Measurements from ENCODE around the gene COX14.
"Not testable (repeated sequence)": the region's sequence is repeated elsewhere in the genome, so short reads cannot be mapped to it uniquely, and the experiment has no call there.

COX14 gene

GRCh38 chr12:50145439-50145838, 33.4 kb downstream of the COX14 start:
- H3K4me3 Mint-ChIP-seq: no peak overlapping the region
- peaks cover 1% of the 10 kb centered on the region for H3K4me1 Mint-ChIP-seq
- H3K27ac Mint-ChIP-seq: no peak overlapping the region
- no peak for DNase-seq (ENCODE audit: low spot score in 2 of 2)
- H3K9me3 Mint-ChIP-seq: no peaks in the 10 kb centered on the region
- H3K36me3 Mint-ChIP-seq: peaks cover 5% of the 10 kb centered on the region
- no peak for ATAC-seq (ENCODE audit: low read depth)
- H3K27me3 Mint-ChIP-seq: no peaks in the 10 kb centered on the region

GRCh38 chr12:50147281-50147680, 35.2 kb downstream of the COX14 start:
- Mint-ChIP-seq H3K27me3 (no peaks in the 10 kb centered on the region), H3K27ac (no peak overlapping the region), H3K4me1 (peaks cover 9% of the 10 kb centered on the region), H3K9me3 (no peaks in the 10 kb centered on the region), H3K36me3 (peaks cover 2% of the 10 kb centered on the region), H3K4me3 (no peak overlapping the region)
- ATAC-seq (ENCODE audit: low read depth) (no peak), DNase-seq (ENCODE audit: low spot score in 2 of 2) (no peak)

DNA sequence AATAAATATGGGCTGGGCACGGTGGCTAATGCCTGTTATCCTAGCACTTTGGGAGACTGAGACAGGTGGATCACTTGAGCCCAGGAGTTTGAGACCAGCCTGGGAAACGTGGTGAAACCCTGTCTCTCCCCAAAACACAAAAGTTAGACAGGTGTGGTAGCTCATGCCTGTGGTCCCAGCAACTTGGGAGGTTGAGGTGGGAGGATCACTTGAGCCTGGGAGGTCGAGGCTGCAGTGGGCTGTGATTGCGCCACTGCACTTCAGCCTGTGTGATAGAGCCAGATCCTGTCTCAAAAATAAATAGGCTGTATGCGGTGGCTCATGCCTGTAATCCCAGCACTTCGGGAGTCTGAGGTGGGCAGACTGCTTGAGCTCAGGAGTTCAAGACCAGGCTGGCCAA, 36.0 kb downstream of the COX14 start:
- not testable (repeated sequence) for H3K4me3 Mint-ChIP-seq; DNase-seq (ENCODE audit: low spot score in 2 of 2); H3K27ac Mint-ChIP-seq; ATAC-seq (ENCODE audit: low read depth); H3K4me1 Mint-ChIP-seq; H3K36me3 Mint-ChIP-seq; H3K27me3 Mint-ChIP-seq; H3K9me3 Mint-ChIP-seq

DNA sequence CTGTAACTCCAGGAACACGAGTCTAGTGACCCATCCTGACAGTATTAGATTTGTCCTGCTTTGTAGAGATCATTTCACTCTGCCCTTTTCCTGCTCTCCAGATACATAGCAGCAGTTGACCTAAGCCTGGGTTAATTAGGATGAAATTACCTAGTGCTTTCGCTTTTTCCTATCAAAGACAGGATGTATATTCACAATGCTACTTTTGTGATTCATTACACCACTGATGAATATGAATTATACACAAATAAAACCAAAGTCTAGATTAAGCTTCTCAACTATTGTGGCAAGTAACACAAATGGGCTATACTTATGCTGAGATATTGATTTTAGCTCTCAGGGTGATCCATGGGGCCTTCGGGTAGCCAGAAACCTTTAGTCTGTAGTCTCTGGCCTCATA, 37.3 kb downstream of the COX14 start:
- Mint-ChIP-seq H3K36me3 (no peaks in the 10 kb centered on the region), H3K27me3 (no peaks in the 10 kb centered on the region), H3K27ac (peak overlapping the region; percentile 20), H3K4me1 (peaks cover 9% of the 10 kb centered on the region), H3K9me3 (no peaks in the 10 kb centered on the region), H3K4me3 (no peak overlapping the region)
- ATAC-seq (ENCODE audit: low read depth) (no peak), DNase-seq (ENCODE audit: low spot score in 2 of 2) (no peak)

- Mint-ChIP-seq H3K4me3 (no peak overlapping the region), H3K27ac (peak overlapping the region; percentile 64), H3K36me3 (no peaks in the 10 kb centered on the region), H3K9me3 (no peaks in the 10 kb centered on the region), H3K4me1 (peaks cover 9% of the 10 kb centered on the region), H3K27me3 (no peaks in the 10 kb centered on the region)
- DNase-seq (ENCODE audit: low spot score in 2 of 2) (no peak), ATAC-seq (ENCODE audit: low read depth) (no peak)
These were observed 39.1 kb downstream of the COX14 start for GRCh38 chr12:50151047-50151687.

DNA sequence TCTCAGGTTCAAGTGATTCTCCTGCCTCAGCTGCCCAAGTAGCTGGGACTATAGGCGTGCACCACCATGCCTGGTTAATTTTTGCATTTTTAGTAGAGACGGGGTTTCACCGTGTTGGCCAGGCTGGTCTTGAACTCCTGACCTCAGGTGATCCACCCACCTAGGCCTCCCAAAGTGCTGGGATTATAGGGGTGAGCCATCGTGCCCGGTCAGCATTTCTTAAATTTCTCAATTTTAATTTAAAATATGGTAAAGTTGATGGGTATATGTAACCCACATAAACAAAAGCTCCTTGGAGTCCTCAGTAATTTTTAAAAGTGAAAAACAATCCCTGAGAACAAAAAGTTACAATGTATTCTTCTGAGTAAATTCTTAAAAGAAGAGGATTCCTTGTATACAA, 42.9 kb downstream of the COX14 start:
- DNase-seq (ENCODE audit: low spot score in 2 of 2); H3K36me3 Mint-ChIP-seq; H3K4me3 Mint-ChIP-seq; ATAC-seq (ENCODE audit: low read depth); H3K9me3 Mint-ChIP-seq; H3K27me3 Mint-ChIP-seq; H3K27ac Mint-ChIP-seq: not testable (repeated sequence)
- peaks cover 16% of the 10 kb centered on the region for H3K4me1 Mint-ChIP-seq

GRCh38 chr12:50156641-50157040, 44.6 kb downstream of the COX14 start:
- no peak for ATAC-seq (ENCODE audit: low read depth)
- Mint-ChIP-seq H3K27ac (no peak overlapping the region), H3K27me3 (no peaks in the 10 kb centered on the region)

GRCh38 chr12:50157259-50157658, 45.2 kb downstream of the COX14 start:
- Mint-ChIP-seq H3K27ac (no peak overlapping the region), H3K4me3 (no peak overlapping the region), H3K36me3 (peaks cover 4% of the 10 kb centered on the region), H3K9me3 (no peaks in the 10 kb centered on the region), H3K27me3 (no peaks in the 10 kb centered on the region), H3K4me1 (peaks cover 14% of the 10 kb centered on the region)
- ATAC-seq (ENCODE audit: low read depth) (no peak), DNase-seq (ENCODE audit: low spot score in 2 of 2) (no peak)

More at GRCh38 chr12:50156641-50157040, 44.6 kb downstream of the COX14 start:
- H3K36me3 Mint-ChIP-seq: peaks cover 4% of the 10 kb centered on the region
- peaks cover 14% of the 10 kb centered on the region for H3K4me1 Mint-ChIP-seq
- no peak for DNase-seq (ENCODE audit: low spot score in 2 of 2)
- H3K4me3 Mint-ChIP-seq: no peak overlapping the region
- H3K9me3 Mint-ChIP-seq: no peaks in the 10 kb centered on the region

- Mint-ChIP-seq H3K9me3 (no peaks in the 10 kb centered on the region), H3K27ac (peak overlapping the region; percentile 69), H3K4me1 (peaks cover 19% of the 10 kb centered on the region), H3K36me3 (peaks cover 4% of the 10 kb centered on the region), H3K27me3 (no peaks in the 10 kb centered on the region), H3K4me3 (no peak overlapping the region)
- ATAC-seq (ENCODE audit: low read depth) (no peak), DNase-seq (ENCODE audit: low spot score in 2 of 2) (no peak)
These were observed 48.6 kb downstream of the COX14 start for GRCh38 chr12:50160643-50161042.

GRCh38 chr12:50162230-50162629, 50.2 kb downstream of the COX14 start:
- Mint-ChIP-seq H3K27ac (no peak overlapping the region), H3K4me3 (no peak overlapping the region), H3K27me3 (no peaks in the 10 kb centered on the region), H3K4me1 (peaks cover 22% of the 10 kb centered on the region), H3K9me3 (no peaks in the 10 kb centered on the region), H3K36me3 (peaks cover 4% of the 10 kb centered on the region)
- DNase-seq (ENCODE audit: low spot score in 2 of 2): no peak
- no peak for ATAC-seq (ENCODE audit: low read depth)

DNA sequence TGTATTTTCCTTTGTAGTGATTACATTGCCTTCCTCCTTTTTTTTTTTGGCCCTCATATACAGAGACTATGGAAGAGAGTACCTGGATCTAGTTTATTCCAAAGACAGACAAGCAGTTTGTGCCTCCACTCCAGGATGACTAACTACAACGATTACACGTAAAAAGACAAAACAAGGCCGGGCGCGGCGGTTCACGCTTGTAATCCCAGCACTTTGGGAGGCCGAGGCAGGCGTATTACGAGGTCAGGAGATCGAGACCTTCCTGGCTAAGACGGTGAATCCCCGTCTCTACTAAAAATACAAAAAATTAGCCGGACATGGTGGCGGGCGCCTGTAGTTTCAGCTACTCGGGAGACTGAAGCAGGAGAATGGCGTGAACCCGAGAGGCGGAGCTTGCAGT, 52.9 kb downstream of the COX14 start:
- DNase-seq (ENCODE audit: low spot score in 2 of 2) (no peak), ATAC-seq (ENCODE audit: low read depth) (no peak)
- Mint-ChIP-seq H3K4me1 (peaks cover 21% of the 10 kb centered on the region), H3K27ac (peak overlapping the region; percentile 41), H3K36me3 (no peaks in the 10 kb centered on the region), H3K27me3 (no peaks in the 10 kb centered on the region), H3K9me3 (no peaks in the 10 kb centered on the region), H3K4me3 (peak overlapping the region; percentile 29)

DNA sequence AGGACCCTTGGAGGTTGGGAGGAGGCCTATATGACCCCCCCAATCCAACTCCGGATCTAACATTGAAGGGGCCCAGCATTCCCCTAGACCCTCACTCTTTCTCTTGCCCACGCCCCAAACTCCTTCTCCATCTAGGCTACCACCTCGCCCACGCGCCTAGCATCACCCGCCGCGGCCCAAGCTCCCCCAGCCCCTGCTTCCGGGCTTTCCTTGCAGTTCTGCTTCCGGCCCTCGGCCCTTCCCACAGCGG, 54.7 kb downstream of the COX14 start:
- Mint-ChIP-seq H3K36me3 (no peaks in the 10 kb centered on the region), H3K27me3 (no peaks in the 10 kb centered on the region), H3K27ac (peak overlapping the region; percentile 87), H3K9me3 (no peaks in the 10 kb centered on the region), H3K4me3 (peak overlapping the region; percentile 92), H3K4me1 (peaks cover 15% of the 10 kb centered on the region)
- DNase-seq (ENCODE audit: low spot score in 2 of 2) (peak in 1 of 2 donors; percentile 19), ATAC-seq (ENCODE audit: low read depth) (no peak)

DNA sequence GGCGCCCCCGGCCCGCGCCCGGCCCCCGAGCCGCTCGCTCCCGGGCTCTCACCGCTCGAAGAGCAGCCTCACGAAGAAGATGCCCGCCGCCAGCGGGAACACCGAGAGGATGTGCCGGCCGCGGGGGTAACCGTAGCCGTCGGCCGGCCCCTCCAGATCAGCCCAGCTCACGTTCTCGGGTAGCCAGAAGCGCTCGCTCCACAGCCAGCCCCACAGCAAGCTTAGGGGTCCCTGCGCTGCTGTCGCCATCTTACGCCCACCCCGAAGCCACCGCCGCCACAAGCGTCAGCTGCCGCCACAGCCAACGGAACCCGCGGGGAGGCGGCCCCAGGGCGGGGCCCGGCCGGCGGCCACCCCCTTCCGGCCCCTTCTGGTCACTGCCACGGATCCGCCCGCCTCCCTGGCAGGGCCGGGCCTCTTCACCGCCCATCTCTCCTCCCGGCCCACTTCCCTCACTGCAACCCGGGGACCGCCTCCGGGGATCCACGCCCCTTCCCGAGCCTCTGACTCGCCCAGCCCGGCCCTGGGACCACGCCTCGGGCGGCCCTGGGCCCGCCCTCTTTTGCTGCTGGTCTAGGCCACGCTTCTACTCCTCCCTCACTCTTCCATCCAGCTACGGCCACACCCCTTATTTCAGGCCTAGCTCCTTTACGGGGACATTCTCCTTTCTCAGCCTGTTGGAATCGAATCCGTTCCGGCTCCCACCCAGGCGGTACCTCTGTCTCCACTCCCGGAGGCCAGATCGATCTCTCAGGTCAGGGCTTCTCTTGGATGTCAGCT, 55.2 kb downstream of the COX14 start, which contains the start of gene CERS5:
CERS5 (minus strand) TSS at position 321 of the 780 bp plus-strand sequence; CDS start at position 249, 72 bp downstream.
- Mint-ChIP-seq H3K27me3 (no peaks in the 10 kb centered on the region), H3K36me3 (no peaks in the 10 kb centered on the region), H3K4me3 (peak within 1 kb of the TSS; percentile 92), H3K4me1 (peaks cover 15% of the 10 kb centered on the region), H3K9me3 (no peaks in the 10 kb centered on the region), H3K27ac (peak within 1 kb of the TSS; percentile 87)
- ATAC-seq (ENCODE audit: low read depth) (peak; percentile 95), DNase-seq (ENCODE audit: low spot score in 2 of 2) (peak; percentile 88 to 96)

All from memory B cell (primary cell).